GM18867 (cell line): ENCODE data around the gene FXN.

Experiments used
- ATAC-seq: cut with Tn5 transposase; IDR thresholded peaks from one replicate; pipeline ENCODE4 v1.9.1; 2021; ENCODE audit warnings: mild to moderate bottlenecking, moderate library complexity; ENCODE audit not compliant: unreplicated experiment

Gene FXN

GRCh38 chr9:69137311-69137710 lies 101.8 kb downstream of the FXN start:
- no peak for ATAC-seq

- no peak for ATAC-seq
Measured at GRCh38 chr9:69139596-69139995, 104.0 kb downstream of the FXN start.

GRCh38 chr9:69140123-69140735 lies 104.7 kb downstream of the FXN start:
- no peak for ATAC-seq

- no peak for ATAC-seq
Measured at GRCh38 chr9:69141851-69142250, 106.3 kb downstream of the FXN start.

- no peak for ATAC-seq
Measured at GRCh38 chr9:69143291-69143690, 107.7 kb downstream of the FXN start.

GRCh38 chr9:69145144-69145715 lies 109.7 kb downstream of the FXN start:
- ATAC-seq: no peak

- ATAC-seq: no peak
Measured at GRCh38 chr9:69147041-69147834, 111.7 kb downstream of the FXN start.

- ATAC-seq: no peak
Measured at GRCh38 chr9:69149321-69149807, 113.8 kb downstream of the FXN start.
